ENCODE results near the gene KREMEN1. TPM values are rescaled to one million over a fixed set of nuclear protein-coding genes. Genes with fewer than 3 reads are reported as not detected.
"Not testable (repeated sequence)": the region's sequence is repeated elsewhere in the genome, so short reads cannot be mapped to it uniquely, and the experiment has no call there.

Gene KREMEN1
- polyA plus RNA-seq, 6 donors from 2014 or later: 0.12 to 0.20 TPM; not detected in 4

DNA sequence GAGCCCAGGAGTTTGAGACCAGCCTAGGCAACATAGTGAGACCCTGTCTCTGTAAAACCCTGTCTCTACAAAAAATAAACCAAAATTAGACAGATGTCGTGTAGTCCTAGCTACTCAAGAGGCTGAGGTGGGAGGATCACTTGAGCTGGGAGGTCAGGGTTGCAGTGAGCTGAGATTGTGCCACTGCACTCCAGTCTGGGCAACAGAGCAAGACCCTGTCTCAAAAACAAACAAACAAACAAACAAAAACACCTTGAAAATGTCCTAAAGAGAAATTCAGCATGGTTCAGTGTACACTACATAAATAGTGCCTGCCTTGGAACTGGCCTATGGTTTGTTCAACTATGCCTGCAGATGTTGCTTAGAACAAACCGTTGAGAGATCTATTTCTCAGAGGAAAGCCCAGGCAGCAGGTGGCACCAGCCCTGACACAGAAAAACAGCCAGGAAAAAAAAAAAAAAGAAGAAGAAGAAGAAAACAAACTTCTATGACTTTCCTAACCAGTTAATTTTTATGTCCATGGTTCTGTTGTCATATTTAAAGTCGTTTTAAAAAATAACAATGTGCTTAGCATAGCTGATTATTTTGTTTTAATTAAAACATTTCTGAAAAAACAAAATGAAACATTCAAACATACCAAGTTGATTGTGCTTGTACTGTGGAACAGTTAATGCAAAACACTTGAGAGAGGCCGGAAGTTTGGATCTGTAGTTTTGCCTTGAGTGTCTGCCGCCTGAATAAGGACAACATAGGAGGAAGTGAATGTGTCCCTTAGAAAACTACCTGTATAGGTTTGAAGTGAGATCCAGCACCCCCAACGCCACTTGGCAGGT is 5.4 kb downstream of the KREMEN1 start:
- peak overlapping the region in 1 of 8 donors; percentile 54 for H3K4me3 Mint-ChIP-seq
- H3K9me3 Mint-ChIP-seq: no peaks in the 10 kb centered on the region
- peak overlapping the region in 1 of 6 donors; percentile 7 for H3K27ac Mint-ChIP-seq
- peaks cover 7 to 12% (median 10%) of the 10 kb centered on the region in 3 donors for H3K4me1 Mint-ChIP-seq
- no peak for ATAC-seq (ENCODE audit: low read depth in 2 of 2)
- no peak for DNase-seq
- H3K36me3 Mint-ChIP-seq: no peaks in the 10 kb centered on the region
- peaks cover 32 to 59% (median 55%) of the 10 kb centered on the region in 3 donors for H3K27me3 Mint-ChIP-seq

DNA sequence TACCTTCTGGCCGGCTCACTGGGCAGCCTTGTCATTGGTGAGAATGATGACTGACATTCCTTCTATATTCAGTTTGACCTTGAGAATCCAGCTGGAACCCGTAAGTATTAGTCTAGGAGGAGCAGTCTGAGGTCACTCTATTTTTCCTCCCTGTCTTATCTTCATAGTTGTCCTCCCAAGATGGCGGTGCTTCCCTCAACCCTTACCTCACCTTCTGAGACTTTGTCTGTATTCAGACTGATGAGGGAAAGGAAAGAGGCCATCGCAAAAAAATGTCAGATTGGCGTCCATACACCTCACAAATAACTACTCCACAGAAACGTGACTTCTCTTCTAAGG is 6.0 kb downstream of the KREMEN1 start:
- Mint-ChIP-seq H3K27me3 (peaks cover 32 to 61% (median 50%) of the 10 kb centered on the region in 3 donors), H3K4me3 (no peak overlapping the region), H3K9me3 (no peaks in the 10 kb centered on the region), H3K36me3 (no peaks in the 10 kb centered on the region), H3K4me1 (peaks cover 5 to 8% (median 8%) of the 10 kb centered on the region in 3 donors), H3K27ac (peak overlapping the region in 1 of 6 donors; percentile 45)
- ATAC-seq (ENCODE audit: low read depth in 2 of 2): no peak
- DNase-seq: no peak

DNA sequence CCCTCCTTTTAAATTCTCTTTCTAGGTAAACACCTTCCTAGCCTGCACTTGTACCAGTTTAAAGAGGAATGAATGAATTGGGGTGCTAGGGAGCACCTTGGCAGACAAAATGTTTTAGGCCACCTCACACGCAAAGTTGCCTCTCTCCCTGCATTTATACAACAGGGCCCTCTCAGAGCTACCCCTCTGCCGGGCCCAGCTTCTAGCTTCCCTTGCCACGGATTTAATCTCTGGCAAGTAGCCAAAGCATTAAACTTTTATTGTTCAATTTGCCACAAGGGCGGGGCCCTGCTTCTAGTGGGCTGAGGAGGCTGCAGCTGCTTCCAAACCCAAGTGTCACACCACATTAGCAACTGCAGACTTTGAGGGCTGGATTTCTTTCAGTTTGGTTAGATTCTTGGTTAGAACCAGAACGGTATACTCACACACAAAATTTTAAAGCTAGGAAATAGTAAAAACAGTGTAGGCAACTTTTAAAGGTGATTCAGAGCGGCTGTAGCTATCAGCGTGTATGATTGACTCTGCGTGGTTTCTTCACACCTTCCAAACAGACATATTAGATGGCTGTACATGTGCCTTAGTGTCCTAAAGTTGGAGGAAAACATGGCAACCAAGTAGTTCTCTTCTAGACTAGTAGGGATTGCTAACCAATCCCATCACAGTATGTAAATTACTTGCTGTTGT is 6.5 kb downstream of the KREMEN1 start:
- DNase-seq: no peak
- Mint-ChIP-seq H3K27ac (no peak overlapping the region), H3K27me3 (peaks cover 28 to 59% (median 45%) of the 10 kb centered on the region in 3 donors), H3K36me3 (no peaks in the 10 kb centered on the region), H3K9me3 (no peaks in the 10 kb centered on the region), H3K4me3 (no peak overlapping the region), H3K4me1 (peaks cover 0 to 3% (median 3%) of the 10 kb centered on the region in 3 donors)
- no peak for ATAC-seq (ENCODE audit: low read depth in 2 of 2)

DNA sequence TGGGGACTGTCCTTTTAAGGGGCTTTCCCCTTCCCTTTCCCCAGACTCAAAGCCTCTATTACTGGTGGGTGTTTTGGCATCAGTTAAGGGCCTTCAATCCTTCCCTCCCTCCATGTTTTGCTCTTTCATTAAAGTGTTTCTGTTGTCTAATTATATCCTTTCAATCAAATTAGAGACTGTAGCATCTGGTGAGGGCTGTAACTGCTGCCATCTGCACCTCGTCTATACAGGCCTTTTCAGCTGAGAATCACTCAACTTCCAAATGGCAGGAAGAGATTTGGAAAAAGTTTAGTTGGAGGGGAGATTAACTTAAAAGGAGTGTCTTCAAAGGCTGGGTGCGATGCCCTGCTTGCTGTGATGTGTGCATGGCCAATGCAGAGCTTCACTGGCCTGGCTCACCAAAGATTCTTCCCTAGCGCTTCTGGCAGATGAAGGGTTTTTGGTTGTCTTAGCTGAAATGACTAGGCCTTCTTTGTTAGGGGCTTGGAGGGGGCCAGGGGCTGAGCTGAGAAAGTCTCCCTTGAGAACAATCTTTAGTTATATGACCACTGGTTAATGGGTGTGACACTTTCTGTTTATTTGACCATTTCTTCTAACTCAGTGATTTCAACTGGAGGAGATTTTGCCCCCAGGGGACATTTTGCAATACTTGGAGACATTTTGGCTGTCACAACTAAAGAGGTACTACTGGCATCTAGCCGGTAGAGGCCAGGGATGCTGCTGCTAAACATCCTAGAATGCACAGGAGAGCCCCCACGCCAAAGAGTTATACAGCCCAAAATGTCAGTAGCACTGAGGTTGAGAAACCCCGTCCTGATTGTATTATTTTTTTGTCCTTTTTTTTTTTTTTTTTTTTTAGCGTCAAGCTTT is 7.5 kb downstream of the KREMEN1 start:
- Mint-ChIP-seq H3K27ac (no peak overlapping the region), H3K36me3 (no peaks in the 10 kb centered on the region), H3K27me3 (peaks cover 19 to 49% (median 35%) of the 10 kb centered on the region in 3 donors), H3K9me3 (no peaks in the 10 kb centered on the region), H3K4me1 (no peaks in the 10 kb centered on the region), H3K4me3 (no peak overlapping the region)
- no peak for DNase-seq
- ATAC-seq (ENCODE audit: low read depth in 2 of 2): no peak

DNA sequence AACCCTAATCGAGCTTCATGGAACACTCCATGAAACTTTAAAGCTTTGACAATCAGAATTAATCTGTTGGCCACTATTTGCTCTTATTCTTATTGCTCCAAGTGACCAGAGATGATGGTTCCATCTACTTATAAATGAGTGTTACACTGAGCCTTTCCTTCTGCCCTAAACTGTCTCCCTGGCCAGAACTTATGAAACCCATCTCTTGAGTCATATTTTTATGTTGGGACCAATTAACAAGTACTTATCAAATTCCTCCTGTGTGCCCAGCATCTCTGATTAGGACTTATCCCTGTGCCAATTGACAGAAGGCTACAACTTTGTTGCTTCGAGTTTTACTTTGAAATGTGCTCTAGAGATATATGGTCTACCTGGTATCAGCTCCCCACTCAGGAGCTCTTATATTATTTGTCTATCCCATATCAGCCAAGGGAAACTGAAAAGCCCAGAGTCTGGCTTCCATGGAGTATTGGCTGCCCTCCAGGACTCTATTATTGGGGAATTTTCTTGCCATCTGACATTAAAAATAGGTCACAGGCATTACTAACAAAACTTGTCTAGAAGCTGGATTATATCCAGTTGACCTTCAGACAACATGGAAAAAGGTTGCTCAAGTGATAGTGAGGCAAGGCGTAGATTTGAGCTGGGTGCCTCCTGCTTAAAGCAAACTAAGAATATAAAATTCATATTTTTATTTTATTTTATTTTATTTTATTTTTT is 8.8 kb downstream of the KREMEN1 start:
- DNase-seq (no peak), ATAC-seq (ENCODE audit: low read depth in 2 of 2) (no peak)
- H3K4me3 Mint-ChIP-seq: no peak overlapping the region
- no peaks in the 10 kb centered on the region for H3K36me3 Mint-ChIP-seq
- peaks cover 14 to 42% (median 27%) of the 10 kb centered on the region in 3 donors for H3K27me3 Mint-ChIP-seq
- no peak overlapping the region for H3K27ac Mint-ChIP-seq
- H3K4me1 Mint-ChIP-seq: no peaks in the 10 kb centered on the region
- no peaks in the 10 kb centered on the region for H3K9me3 Mint-ChIP-seq

DNA sequence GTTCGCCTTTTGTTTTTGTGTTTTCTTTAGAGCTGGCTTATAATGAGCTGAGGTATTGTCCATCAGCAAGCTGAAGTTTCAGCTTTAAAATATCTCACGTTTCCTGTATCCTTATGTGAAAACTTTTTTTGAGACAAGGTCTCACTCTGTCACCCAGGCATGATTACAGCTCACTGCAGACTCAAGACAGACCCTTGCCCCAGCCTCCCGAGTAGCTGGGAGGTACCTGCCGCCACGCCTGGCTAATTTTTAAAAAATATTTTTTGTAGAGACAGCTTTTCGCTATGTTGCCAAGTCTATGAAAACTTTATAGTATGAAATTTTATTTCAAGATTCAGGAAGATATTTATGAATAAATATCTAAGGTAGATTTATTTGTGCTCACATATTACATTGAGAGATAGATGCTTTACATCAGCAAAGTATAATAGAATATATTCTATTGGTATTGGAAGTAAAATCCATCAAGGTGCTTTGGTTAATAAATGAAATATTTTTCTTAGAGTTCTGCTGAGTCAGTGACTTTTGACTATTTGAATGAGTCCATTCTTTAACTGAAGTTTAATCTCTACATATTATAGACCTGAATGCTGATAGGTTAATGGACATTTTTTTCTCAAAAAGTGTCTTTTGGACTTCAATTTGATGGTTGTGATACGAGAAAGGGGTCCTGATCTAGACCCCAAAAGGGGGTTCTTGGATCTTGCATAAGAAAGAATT is 10.2 kb downstream of the KREMEN1 start:
- Mint-ChIP-seq H3K4me1 (no peaks in the 10 kb centered on the region), H3K27me3 (peaks cover 16 to 39% (median 27%) of the 10 kb centered on the region in 3 donors), H3K9me3 (no peaks in the 10 kb centered on the region), H3K4me3 (no peak overlapping the region), H3K27ac (peak overlapping the region in 1 of 6 donors; percentile 85), H3K36me3 (no peaks in the 10 kb centered on the region)
- DNase-seq: no peak
- no peak for ATAC-seq (ENCODE audit: low read depth in 2 of 2)

DNA sequence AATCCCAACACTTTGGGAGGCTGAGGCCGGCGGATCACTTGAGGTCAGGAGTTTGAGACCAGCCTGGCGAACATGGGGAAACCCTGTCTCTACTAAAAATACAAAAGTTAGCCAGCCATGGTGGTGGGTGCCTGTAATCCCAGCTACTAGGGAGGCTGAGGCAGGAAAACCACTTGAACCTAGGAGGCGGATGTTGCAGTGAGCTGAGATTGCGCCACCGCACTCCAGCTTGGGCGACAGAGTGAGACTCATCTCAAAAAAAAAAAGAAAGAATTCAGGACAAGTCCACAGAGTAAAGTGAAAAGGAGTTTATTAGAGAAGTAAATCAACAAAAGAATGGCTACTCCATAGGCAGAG is 10.7 kb downstream of the KREMEN1 start:
- DNase-seq; H3K36me3 Mint-ChIP-seq; H3K4me1 Mint-ChIP-seq; H3K4me3 Mint-ChIP-seq; ATAC-seq (ENCODE audit: low read depth in 2 of 2); H3K9me3 Mint-ChIP-seq: not testable (repeated sequence)
- Mint-ChIP-seq H3K27me3 (peaks cover 19 to 34% (median 22%) of the 10 kb centered on the region in 3 donors), H3K27ac (peak overlapping the region in 1 of 6 donors; percentile 85)

DNA sequence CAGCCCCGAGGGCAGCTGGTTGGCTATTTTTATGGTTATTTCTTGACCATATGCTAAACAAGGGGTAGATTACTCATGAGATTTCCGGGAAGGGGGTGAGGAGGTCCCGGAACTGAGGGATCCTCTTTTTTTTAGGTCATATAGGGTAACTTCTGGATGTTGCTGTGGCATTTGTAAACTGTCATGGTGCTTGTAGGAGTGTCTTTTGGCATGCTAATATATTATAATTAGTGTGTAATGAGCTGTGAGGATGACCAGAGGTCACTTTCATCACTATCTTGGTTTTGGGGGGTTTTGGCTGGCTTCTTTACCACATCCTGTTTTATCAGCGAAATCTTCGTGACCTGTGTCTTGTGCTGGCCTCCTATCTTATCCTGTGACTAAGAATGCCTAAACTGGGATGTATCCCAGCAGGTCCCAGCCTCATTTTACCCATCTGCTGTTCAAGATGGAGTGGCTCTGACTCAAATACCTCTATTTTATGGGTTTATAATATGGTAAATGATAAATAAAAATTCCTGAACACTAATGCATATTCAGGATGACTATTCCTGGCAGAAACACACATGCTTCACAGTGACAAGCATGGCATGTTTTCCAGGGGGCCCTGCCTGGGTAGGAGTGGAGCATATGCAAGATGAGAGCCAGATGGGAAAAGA is 11.2 kb downstream of the KREMEN1 start:
- Mint-ChIP-seq H3K36me3 (no peaks in the 10 kb centered on the region), H3K27ac (peak overlapping the region in 1 of 6 donors; percentile 85), H3K4me1 (no peaks in the 10 kb centered on the region), H3K4me3 (no peak overlapping the region), H3K9me3 (no peaks in the 10 kb centered on the region), H3K27me3 (peaks cover 19 to 31% (median 22%) of the 10 kb centered on the region in 3 donors)
- DNase-seq (no peak), ATAC-seq (ENCODE audit: low read depth in 2 of 2) (no peak)

DNA sequence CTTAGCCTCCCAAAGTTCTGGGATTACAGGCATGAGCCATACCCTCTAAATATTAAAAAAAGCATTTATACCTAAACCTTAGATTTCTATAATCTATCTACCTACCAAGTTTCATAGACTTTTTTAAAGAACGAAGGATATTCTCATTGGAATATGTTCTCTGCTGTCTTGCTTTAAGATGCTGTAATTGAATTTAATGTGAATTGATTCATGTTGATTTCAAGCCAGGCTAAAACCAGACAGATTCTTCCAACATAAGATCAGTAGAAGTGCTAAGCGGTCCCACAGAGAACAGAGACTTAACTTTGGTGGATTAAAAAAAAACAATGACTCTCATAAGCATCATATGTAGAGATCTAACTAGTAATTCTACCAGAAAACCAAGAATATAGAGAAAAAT is 14.2 kb downstream of the KREMEN1 start:
- Mint-ChIP-seq H3K4me1 (no peaks in the 10 kb centered on the region), H3K27ac (no peak overlapping the region), H3K9me3 (no peaks in the 10 kb centered on the region), H3K36me3 (no peaks in the 10 kb centered on the region), H3K4me3 (no peak overlapping the region), H3K27me3 (peaks cover 27 to 39% (median 34%) of the 10 kb centered on the region in 3 donors)
- no peak for ATAC-seq (ENCODE audit: low read depth in 2 of 2)
- no peak for DNase-seq

DNA sequence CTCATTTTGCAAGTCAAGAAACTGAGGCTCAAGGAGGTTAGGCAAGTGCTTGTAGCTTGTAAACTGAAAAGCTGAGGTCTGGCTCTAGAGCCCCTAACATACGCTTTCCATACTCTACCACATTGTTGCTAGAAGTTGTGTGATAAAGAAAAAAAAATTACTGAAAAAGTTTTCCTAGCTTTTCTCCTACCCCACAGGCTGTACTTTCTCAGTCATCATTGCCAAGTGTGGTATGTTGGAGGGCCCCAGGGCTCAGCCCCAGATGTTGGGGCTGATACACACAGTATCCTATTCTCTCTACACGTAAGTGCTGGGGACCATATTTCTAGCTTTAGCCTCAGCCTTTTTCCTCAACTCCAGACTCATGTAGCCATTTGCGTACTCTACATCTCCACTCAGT is 16.0 kb downstream of the KREMEN1 start:
- peaks cover 32 to 41% (median 38%) of the 10 kb centered on the region in 3 donors for H3K27me3 Mint-ChIP-seq
- DNase-seq (no peak), ATAC-seq (ENCODE audit: low read depth in 2 of 2) (no peak)
- peak overlapping the region in 1 of 8 donors; percentile 54 for H3K4me3 Mint-ChIP-seq
- H3K9me3 Mint-ChIP-seq: no peaks in the 10 kb centered on the region
- no peaks in the 10 kb centered on the region for H3K4me1 Mint-ChIP-seq
- H3K27ac Mint-ChIP-seq: no peak overlapping the region
- H3K36me3 Mint-ChIP-seq: no peaks in the 10 kb centered on the region

DNA sequence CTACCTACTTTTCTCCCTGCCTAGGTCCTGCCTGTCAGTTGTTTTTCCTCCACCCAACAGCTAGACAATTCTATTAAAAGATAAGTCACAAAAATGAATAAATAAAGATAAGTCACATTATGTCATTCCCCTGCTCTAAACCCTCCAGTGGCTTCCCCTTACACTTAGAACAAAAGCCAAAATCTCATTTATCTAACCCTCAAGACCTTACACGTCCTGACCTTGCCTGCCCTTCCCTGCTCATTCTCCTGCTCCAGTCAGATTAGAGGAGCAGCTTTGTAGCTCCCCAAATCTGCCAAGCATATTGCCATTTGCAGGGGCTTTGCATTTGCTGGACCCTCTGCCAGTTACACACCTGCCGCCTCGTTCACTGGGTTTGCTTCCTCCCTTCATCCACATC is 16.7 kb downstream of the KREMEN1 start:
- H3K27ac Mint-ChIP-seq: no peak overlapping the region
- H3K4me1 Mint-ChIP-seq: no peaks in the 10 kb centered on the region
- H3K27me3 Mint-ChIP-seq: peaks cover 32 to 44% (median 42%) of the 10 kb centered on the region in 3 donors
- no peak overlapping the region for H3K4me3 Mint-ChIP-seq
- H3K9me3 Mint-ChIP-seq: no peaks in the 10 kb centered on the region
- H3K36me3 Mint-ChIP-seq: no peaks in the 10 kb centered on the region
- DNase-seq: no peak
- no peak for ATAC-seq (ENCODE audit: low read depth in 2 of 2)

DNA sequence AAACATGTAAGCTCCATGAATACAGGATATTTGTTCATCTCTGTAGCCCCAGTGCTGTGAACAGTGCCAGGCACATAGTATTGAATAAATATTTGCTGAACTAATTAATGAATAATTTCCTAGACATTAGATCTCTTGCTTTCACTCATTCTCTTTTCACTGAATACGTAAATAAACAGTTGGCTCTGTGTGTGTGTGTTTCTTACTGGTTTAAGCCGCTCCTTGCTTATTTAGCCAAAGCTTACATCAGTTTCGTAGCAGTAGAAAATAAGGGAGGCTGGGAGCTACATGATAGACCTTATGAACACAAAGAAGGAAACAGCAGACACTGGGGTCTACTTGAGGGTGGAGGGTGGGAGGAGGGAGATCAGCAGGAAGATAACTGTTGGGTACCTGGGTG is 17.2 kb downstream of the KREMEN1 start:
- Mint-ChIP-seq H3K27me3 (peaks cover 32 to 44% (median 42%) of the 10 kb centered on the region in 3 donors), H3K27ac (no peak overlapping the region)
- no peak for ATAC-seq (ENCODE audit: low read depth in 2 of 2)

More for the DNA sequence above, 17.2 kb downstream of the KREMEN1 start:
- no peaks in the 10 kb centered on the region for H3K4me1 Mint-ChIP-seq
- H3K9me3 Mint-ChIP-seq: no peaks in the 10 kb centered on the region
- no peaks in the 10 kb centered on the region for H3K36me3 Mint-ChIP-seq
- H3K4me3 Mint-ChIP-seq: no peak overlapping the region
- DNase-seq: no peak

Measured in naive B cell (primary cell).